Activated CD4-positive, CD25-positive, alpha-beta regulatory T cell treated with anti-CD3 and anti-CD28 coated beads, Interleukin-2, amount 50 U/mL, for 72 hours (primary cell): ENCODE results near the gene TPM4.
"Not testable (repeated sequence)": the region's sequence is repeated elsewhere in the genome, so short reads cannot be mapped to it uniquely, and the experiment has no call there.

Experiments used
- DNase-seq: peaks from one replicate; pipeline ENCODE4 v3.0.0; 2021

TPM4 gene

GRCh38 chr19:16076154-16076957 lies at the start of gene TPM4:
Gene TPM4 (plus strand): TSS chr19:16076495. CDS start chr19:16076566, 71 bp downstream.
- DNase-seq: peak; percentile 80

- no peak for DNase-seq
Observed at GRCh38 chr19:16026756-16027155, 49.5 kb upstream of the TPM4 start.

GRCh38 chr19:16027528-16027927 lies 48.8 kb upstream of the TPM4 start:
- DNase-seq: peak; percentile 19

GRCh38 chr19:16030155-16030554 lies 46.1 kb upstream of the TPM4 start:
- DNase-seq: not testable (repeated sequence)

- DNase-seq: no peak
Observed at GRCh38 chr19:16030964-16031871, 45.1 kb upstream of the TPM4 start.

- DNase-seq: no peak
Observed at GRCh38 chr19:16031872-16032200, 44.5 kb upstream of the TPM4 start.

- no peak for DNase-seq
Observed at GRCh38 chr19:16032509-16033135, 43.7 kb upstream of the TPM4 start.

- no peak for DNase-seq
Observed at GRCh38 chr19:16033136-16033530, 43.2 kb upstream of the TPM4 start.

GRCh38 chr19:16033721-16034120 lies 42.6 kb upstream of the TPM4 start:
- DNase-seq: no peak

- DNase-seq: no peak
Observed at GRCh38 chr19:16034180-16034579, 42.1 kb upstream of the TPM4 start.

- DNase-seq: no peak
Observed at GRCh38 chr19:16034958-16035560, 41.2 kb upstream of the TPM4 start.

GRCh38 chr19:16035601-16036297 lies 40.5 kb upstream of the TPM4 start:
- no peak for DNase-seq

GRCh38 chr19:16036397-16036925 lies 39.8 kb upstream of the TPM4 start:
- DNase-seq: no peak

GRCh38 chr19:16036941-16037340 lies 39.4 kb upstream of the TPM4 start:
- DNase-seq: no peak

GRCh38 chr19:16037424-16038195 lies 38.7 kb upstream of the TPM4 start:
- DNase-seq: no peak

- no peak for DNase-seq
Observed at GRCh38 chr19:16038196-16038695, 38.0 kb upstream of the TPM4 start.

- DNase-seq: no peak
Observed at GRCh38 chr19:16039081-16039480, 37.2 kb upstream of the TPM4 start.

- no peak for DNase-seq
Observed at GRCh38 chr19:16039545-16039944, 36.8 kb upstream of the TPM4 start.

- DNase-seq: no peak
Observed at GRCh38 chr19:16040642-16041041, 35.7 kb upstream of the TPM4 start.

GRCh38 chr19:16041299-16041990 lies 34.9 kb upstream of the TPM4 start:
- peak; percentile 86 for DNase-seq

GRCh38 chr19:16041991-16042386 lies 34.3 kb upstream of the TPM4 start:
- no peak for DNase-seq
